ACHN (cell line): Measurements from ENCODE around the gene TXNDC17.
"Not testable (repeated sequence)": the region's sequence is repeated elsewhere in the genome, so short reads cannot be mapped to it uniquely, and the experiment has no call there.

Experiments used
- DNase-seq: peaks from one replicate; pipeline ENCODE4 v3.0.0-alpha.2; 2015
- in situ Hi-C: cut with HindIII; loops from 2 replicates; pipeline ENCODE4 v1.10.0; 2017; ENCODE audit warnings: low sequenced_read_pairs, low pct_ligation_motif_present, low pct_unique_long_range_greater_than_20kb

The TXNDC17 gene

GRCh38 chr17:6676802-6677157 is 35.9 kb downstream of the TXNDC17 start:
- DNase-seq: no peak
- in situ Hi-C loops: no loop called here

DNA sequence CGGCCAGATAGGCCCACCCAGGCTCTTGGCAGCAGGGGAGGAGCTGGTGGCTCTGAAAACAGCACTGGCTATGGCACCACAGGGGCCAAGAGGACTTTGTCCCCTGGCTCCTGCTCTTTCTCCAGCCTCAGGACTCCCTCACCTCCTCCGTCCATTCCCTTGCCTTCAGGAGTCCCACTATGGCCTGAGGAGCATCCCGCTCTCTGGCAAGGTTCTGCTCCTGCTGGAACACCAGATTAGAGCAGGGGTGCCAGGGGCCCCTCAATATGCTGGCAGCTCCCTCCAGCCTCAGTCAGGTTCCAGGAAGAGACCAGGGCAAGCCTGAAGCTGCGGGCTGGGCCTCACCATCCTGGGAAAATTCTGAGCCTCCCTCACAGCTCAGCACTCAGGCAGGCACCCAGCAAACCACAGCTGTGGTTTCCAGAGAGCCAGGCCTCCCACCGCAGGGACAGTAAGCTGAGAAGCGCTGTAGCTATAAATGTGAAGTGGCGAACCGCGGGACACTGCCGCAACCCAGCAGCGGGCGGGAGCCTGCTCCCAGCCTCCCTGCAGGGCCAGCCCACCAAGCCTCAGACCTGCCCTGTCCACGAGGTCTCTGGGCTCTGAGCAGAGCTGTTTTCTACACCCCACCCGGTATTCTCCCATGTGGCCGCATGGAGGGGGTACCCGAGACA is 36.4 kb downstream of the TXNDC17 start:
- no peak for DNase-seq
- in situ Hi-C loops: no loop called here

GRCh38 chr17:6677946-6678345 is 37.1 kb downstream of the TXNDC17 start:
- in situ Hi-C loops: no loop called here
- no peak for DNase-seq

GRCh38 chr17:6679241-6679640 is 38.4 kb downstream of the TXNDC17 start:
- in situ Hi-C loops: no loop called here

DNA sequence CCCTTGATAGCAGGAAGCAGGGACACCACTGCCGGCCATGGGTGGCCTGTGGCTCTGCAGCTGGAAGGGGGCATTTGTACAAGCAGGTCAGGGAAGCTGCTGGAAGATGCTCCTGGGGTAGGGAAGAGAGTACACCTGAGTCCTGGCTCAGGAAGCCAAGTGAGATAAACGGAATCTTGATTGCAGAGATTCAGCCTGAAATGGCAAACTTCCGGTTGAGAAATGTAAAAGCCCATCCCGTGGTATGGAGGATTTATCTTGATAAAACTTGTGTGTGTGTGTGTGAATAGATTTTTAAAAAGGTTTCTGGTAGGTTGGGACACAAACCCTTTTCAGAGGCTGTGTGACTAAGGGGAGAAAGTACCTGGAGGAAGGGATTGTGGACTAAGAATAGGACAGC is 40.3 kb downstream of the TXNDC17 start:
- no peak for DNase-seq
- in situ Hi-C loops: no loop called here

More at GRCh38 chr17:6679241-6679640, 38.4 kb downstream of the TXNDC17 start:
- no peak for DNase-seq

DNA sequence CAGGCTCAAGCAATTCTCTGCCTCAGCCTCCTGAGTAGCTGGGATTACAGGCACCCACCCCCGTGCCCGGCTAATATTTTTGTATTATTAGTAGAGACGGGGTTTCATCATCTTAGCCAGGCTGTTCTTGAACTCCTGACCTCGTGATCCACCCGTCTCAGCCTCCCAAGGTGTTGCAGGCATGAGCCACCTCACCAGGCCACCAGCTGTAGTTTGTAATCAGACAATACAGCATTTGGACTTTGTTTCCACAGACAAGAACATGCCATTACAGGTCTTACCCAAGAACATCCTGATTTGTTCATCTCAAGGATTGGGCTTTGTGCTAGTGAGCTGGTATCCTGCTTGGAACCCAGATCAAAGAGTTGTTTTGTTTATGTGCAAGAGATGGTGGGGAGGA is 40.8 kb downstream of the TXNDC17 start:
- in situ Hi-C loops: no loop called here
- DNase-seq: no peak

DNA sequence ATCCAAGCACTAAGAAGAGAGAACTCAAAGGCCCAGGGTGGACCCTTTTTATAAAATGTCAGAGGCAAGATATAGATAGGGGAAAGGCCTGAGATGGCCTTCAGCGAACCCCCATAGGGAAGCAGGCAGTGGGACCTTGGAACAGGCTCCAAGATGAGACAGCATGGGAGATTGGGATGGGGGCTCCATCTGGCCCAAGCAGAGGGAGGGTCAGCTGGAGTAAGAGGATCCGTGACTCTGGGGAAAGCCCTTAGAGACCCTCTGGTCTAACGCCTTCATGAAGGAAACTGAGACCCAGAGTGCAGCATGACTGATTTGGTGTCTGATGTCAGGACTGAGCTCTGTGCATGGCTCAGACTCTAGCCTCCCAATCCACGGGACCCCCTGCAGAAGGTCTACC is 41.5 kb downstream of the TXNDC17 start:
- no peak for DNase-seq
- in situ Hi-C loops: no loop called here

DNA sequence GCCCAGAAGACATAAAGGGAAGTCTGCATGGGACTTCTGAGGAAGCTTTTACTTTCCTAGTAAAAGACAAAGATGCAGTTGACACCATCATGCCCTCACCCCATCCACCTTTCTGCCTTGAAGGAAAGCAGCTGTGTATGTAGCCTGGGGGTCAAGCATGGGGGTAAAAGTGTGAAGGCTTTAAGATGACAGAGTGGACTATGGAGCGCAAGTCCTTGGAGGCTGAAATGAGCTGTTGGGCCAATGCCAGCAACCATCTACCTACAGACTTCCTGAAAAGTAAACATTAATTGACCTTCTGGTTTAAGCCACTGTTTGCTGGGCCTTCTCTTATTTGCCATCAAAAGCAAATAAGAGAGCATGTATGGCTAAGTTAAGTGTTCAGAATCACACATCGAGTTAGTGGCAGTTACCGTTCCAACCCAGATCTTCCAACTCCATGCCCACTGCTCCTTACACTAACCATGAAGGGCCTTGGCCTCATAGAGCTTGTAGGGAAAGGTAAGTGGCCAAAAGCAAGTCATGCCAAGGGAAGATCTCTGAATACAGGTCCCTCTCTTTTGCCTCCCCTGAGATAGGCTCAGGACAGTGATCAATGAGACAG is 42.3 kb downstream of the TXNDC17 start:
- DNase-seq: no peak
- in situ Hi-C loops: no loop called here

GRCh38 chr17:6683730-6684459 is 43.0 kb downstream of the TXNDC17 start:
- in situ Hi-C loops: no loop called here
- no peak for DNase-seq

- in situ Hi-C loops: no loop called here
- DNase-seq: no peak
Measured at GRCh38 chr17:6684460-6684783, 43.6 kb downstream of the TXNDC17 start.

- in situ Hi-C loops: no loop called here
- DNase-seq: no peak
Measured at GRCh38 chr17:6684881-6685767, 44.3 kb downstream of the TXNDC17 start.

DNA sequence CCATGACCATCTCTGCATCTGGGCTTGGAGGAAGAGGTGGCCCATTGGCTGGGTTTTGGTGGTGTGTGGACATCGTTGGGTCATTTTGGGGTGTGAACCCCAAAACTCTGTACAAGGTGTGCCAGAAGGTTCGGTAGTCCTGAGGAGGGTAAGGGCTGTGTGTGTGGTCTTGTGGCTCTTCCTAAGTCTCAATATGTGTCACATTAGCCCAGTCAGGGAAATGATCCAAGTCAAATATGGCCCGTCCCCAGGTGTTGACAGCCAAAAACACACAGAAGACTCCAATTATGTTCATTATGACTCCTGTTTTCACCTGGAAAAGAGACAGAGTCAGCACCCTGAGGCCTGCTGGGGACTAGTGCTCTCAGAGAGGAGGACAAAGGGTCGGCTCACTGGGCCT is 45.2 kb downstream of the TXNDC17 start:
- in situ Hi-C loops: no loop called here
- DNase-seq: no peak

DNA sequence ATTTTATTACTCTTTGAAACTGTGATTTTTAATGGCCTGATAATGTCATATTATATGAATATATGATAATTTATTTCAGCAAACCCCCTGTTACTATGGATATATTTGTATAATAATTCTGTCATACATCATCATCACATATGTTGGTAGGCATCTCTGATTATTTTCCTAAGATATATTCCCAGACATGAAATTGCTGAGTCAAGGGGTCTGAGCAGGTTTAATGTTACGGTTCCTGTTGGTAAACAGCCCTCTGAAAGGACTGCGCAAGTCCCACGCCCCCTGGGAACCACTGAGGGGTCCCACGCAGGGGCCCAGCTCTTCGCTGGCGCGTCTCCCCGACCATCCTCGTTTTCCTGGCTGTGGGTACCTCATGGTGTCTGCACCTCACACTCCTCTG is 48.1 kb downstream of the TXNDC17 start:
- DNase-seq: no peak
- in situ Hi-C loops: no loop called here

DNA sequence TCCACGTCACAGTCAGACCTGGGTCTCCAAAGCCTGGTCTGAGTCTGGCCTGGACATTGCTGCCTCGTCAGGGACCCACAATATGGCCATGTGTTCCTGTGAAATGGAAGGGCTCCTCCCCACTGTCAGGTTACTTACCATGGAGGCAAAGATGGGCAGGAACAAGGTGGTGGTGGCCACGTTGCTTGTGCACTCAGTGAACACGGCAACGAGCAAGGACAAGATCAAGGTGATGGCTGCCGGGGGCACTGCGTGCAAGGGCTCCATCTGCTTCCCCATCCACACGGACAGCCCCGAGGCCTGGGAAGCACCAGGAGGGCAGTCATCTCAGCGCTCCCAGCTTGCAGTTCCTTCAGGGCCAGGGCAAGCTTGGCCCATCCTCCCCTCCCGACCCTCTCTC is 49.8 kb downstream of the TXNDC17 start:
- DNase-seq: no peak
- in situ Hi-C loops: no loop called here

GRCh38 chr17:6691546-6691945 is 50.7 kb downstream of the TXNDC17 start:
- in situ Hi-C loops: no loop called here

GRCh38 chr17:6691958-6692357 is 51.1 kb downstream of the TXNDC17 start:
- DNase-seq, in situ Hi-C loops: not testable (repeated sequence)

More at GRCh38 chr17:6691546-6691945, 50.7 kb downstream of the TXNDC17 start:
- DNase-seq: no peak
